Sigmoid colon (tissue), 4 donors: ENCODE measurements around the gene GPR17.

Source experiments
- CTCF ChIP-seq, 4 experiments: fragments of 450-650 bp in 3 of 4; fragments of 200-600 bp in 1 of 4; IDR thresholded peaks; one replicate each; pipeline ENCODE4 v1.5.1; 2016 to 2019; ENCODE audit warnings: antibody characterized with exemption in 4 of 4, mild to moderate bottlenecking in 3 of 4, moderate library complexity in 2 of 4
- POLR2A ChIP-seq, 2 donors: fragments of 450-650 bp; IDR thresholded peaks; one replicate each; pipeline ENCODE4 v1.6.1; 2016; ENCODE audit warnings: antibody characterized with exemption in 2 of 2, mild to moderate bottlenecking in 2 of 2, moderate library complexity in 2 of 2
- POLR2AphosphoS5 ChIP-seq, 4 donors: sonication (generic); formaldehyde crosslinking; IDR thresholded peaks; one replicate each; pipeline ENCODE4 v1.6.1; 2017; ENCODE audit warnings: antibody characterized with exemption in 4 of 4

- no peak for TF ChIP-seq CTCF (IDR thresholded peaks at IDR 0.05)
- no peak for TF ChIP-seq POLR2A (IDR thresholded peaks at IDR 0.05)
- TF ChIP-seq POLR2AphosphoS5 (IDR thresholded peaks at IDR 0.05), result peak in 2 of 4 donors; percentile 45 to 53
Observed at GRCh38 chr2:127655209-127656073, 9.5 kb downstream of the GPR17 start.
